ENCODE measurements around the gene USP36. TPM values are rescaled to one million over a fixed set of nuclear protein-coding genes. Genes with fewer than 3 reads are reported as not detected.

USP36 gene
- total and polyA plus RNA-seq, 4 donors: 5.9 to 68.1 (median 49.0) TPM

- ATAC-seq (ENCODE audit: low FRiP score) (no peak), DNase-seq (no peak)
- no peaks in the 10 kb centered on the region for H3K36me3 ChIP-seq (ENCODE audit: control insufficient read depth in 1 of 2, insufficient read depth in 2 of 2, low read length in 1 of 2)
- intact Hi-C loops (cut with DNase I): loop anchor here (5.0 to 10.0 kb wide), 2 partner anchors 249 to 252 kb away; no protein-coding TSS in a partner anchor
- 85% methylated on average over 12 of the region's 12 CpGs for WGBS, 2 donors
- H3K4me3 ChIP-seq (ENCODE audit: low read length in 2 of 2): no peak overlapping the region
- H3K27me3 ChIP-seq (ENCODE audit: control insufficient read depth in 1 of 2, insufficient read depth in 2 of 2, low read length in 1 of 2): no peaks in the 10 kb centered on the region
- no peak overlapping the region for H3K27ac ChIP-seq (ENCODE audit: low read depth in 1 of 2, low read length in 2 of 2)
- no peaks in the 10 kb centered on the region for H3K9me3 ChIP-seq (ENCODE audit: control insufficient read depth, low read length)
- H3K4me1 ChIP-seq (ENCODE audit: control insufficient read depth in 1 of 2, insufficient read depth in 2 of 2, low read length in 2 of 2): no peaks in the 10 kb centered on the region
Observed at GRCh38 chr17:78746263-78746948, 94.2 kb downstream of the USP36 start.

Other genes starting within 250 kb of the USP36 start
- gene CYTH1, start 58.5 kb downstream of the USP36 start, total RNA-seq: 10 to 100 TPM; 45.0 to 66.8 TPM
- 10 to 100 TPM; 20.3 to 20.4 TPM for gene CYTH1, start 58.5 kb downstream of the USP36 start, polyA plus RNA-seq
- gene CEP295NL, start 62.4 kb upstream of the USP36 start, total RNA-seq: 10 to 100 TPM; 10.1 to 13.9 TPM
- gene CEP295NL, start 62.4 kb upstream of the USP36 start, polyA plus RNA-seq: under 1 TPM; 0.25 to 0.82 TPM
- 100 to 1,000 TPM; 657 to 732 TPM for gene TIMP2, start 84.6 kb upstream of the USP36 start, total RNA-seq
- gene TIMP2, start 84.6 kb upstream of the USP36 start, polyA plus RNA-seq: 100 to 1,000 TPM; 203 to 497 TPM
- 100 to 1,000 TPM; 110 to 156 TPM for gene LGALS3BP, start 139.1 kb upstream of the USP36 start, total RNA-seq
- 100 to 1,000 TPM in 1 of 2 donors, 10 to 100 TPM in 1; 70.7 to 174 TPM for gene LGALS3BP, start 139.1 kb upstream of the USP36 start, polyA plus RNA-seq
- 10 to 100 TPM; 37.5 to 45.5 TPM for gene CANT1, start 168.9 kb upstream of the USP36 start, total RNA-seq
- 10 to 100 TPM; 11.0 to 14.5 TPM for gene CANT1, start 168.9 kb upstream of the USP36 start, polyA plus RNA-seq
- 100 to 1,000 TPM; 157 to 439 TPM for gene C1QTNF1, start 183.4 kb upstream of the USP36 start, total RNA-seq
- gene C1QTNF1, start 183.4 kb upstream of the USP36 start, polyA plus RNA-seq: 100 to 1,000 TPM in 1 of 2 donors, 10 to 100 TPM in 1; 98.8 to 361 TPM
- gene ENGASE, start 234.0 kb upstream of the USP36 start, total RNA-seq: 10 to 100 TPM; 42.9 to 60.3 TPM
- gene ENGASE, start 234.0 kb upstream of the USP36 start, polyA plus RNA-seq: 10 to 100 TPM in 1 of 2 donors, 1 to 10 TPM in 1; 7.0 to 60.5 TPM

All from aorta (tissue), 5 donors.